VCaP (cell line): ENCODE measurements around the gene TMEM138.

Experiments
- H3K27ac ChIP-seq: fragments of 450-650 bp; 2 replicates; pipeline ENCODE4 v1.5.1; 2017
- TF ChIP-seq, protein P1 (sequence below): fragments of 450-650 bp; conservative IDR thresholded peaks from 2 replicates; pipeline ENCODE4 v1.5.1; 2017; ENCODE audit warnings: mild to moderate bottlenecking, moderate library complexity

Gene TMEM138

DNA sequence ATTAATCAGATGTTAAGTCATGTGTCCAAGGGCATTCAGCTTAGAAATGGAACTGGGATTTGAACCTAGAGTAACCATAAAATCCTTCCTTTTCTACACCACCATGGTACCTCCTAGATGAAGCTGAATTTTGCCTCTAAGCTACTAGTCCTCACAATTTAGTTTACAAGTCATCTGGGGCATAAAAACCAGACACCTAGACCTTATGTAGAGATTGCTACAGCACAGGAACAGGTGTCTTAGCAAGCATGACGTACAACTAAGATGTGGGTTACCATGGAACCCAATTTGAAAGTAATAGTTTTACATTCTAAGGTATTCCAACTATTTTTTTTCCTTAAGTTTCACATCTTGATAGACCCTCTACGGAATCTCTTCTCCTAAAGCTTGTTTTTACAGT is 39.4 kb downstream of the TMEM138 start:
- H3K27ac ChIP-seq: no peak overlapping the region
- TF ChIP-seq, protein P1, sequence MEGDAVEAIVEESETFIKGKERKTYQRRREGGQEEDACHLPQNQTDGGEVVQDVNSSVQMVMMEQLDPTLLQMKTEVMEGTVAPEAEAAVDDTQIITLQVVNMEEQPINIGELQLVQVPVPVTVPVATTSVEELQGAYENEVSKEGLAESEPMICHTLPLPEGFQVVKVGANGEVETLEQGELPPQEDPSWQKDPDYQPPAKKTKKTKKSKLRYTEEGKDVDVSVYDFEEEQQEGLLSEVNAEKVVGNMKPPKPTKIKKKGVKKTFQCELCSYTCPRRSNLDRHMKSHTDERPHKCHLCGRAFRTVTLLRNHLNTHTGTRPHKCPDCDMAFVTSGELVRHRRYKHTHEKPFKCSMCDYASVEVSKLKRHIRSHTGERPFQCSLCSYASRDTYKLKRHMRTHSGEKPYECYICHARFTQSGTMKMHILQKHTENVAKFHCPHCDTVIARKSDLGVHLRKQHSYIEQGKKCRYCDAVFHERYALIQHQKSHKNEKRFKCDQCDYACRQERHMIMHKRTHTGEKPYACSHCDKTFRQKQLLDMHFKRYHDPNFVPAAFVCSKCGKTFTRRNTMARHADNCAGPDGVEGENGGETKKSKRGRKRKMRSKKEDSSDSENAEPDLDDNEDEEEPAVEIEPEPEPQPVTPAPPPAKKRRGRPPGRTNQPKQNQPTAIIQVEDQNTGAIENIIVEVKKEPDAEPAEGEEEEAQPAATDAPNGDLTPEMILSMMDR: no peak

DNA sequence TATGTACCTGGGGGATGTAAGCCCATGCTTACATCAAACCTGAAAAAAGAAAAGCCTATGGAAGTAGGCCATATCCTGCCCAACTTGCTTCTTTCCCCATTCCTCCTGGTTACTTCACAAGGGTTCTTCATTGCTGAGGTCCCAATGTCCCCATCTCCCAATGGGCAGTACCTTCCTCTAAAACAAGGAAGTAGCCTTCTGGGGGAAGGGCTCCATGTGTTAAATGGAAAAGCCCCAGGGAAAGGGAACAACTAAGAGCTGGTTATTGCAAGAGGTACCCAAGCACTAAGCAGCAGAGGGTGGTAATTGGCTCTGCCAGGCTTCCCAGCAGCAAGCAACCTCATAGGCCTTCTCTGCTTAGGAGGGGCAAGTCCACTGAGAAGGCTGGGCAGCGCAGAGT is 41.5 kb downstream of the TMEM138 start:
- H3K27ac ChIP-seq: no peak overlapping the region
- TF ChIP-seq, protein P1: no peak

DNA sequence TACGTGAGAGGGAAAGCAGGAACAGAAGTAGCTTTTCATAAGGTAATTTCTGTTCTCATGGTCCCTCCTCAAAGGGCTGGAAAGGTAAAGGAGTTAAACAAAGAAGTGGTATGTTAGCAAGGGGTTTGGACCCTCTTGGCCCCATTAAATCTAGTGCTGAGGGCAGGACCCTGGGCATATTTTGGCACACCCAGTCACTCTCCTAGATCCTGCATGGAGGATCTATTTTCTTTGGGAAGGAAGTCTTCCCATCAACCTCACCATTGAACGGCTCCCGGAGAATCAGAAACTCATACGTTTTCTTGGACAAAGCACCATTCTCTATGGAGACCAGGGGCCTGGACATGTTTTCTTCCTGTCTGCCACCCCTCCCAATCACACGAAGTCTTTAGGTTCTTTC is 41.9 kb downstream of the TMEM138 start:
- TF ChIP-seq, protein P1: no peak
- no peak overlapping the region for H3K27ac ChIP-seq

DNA sequence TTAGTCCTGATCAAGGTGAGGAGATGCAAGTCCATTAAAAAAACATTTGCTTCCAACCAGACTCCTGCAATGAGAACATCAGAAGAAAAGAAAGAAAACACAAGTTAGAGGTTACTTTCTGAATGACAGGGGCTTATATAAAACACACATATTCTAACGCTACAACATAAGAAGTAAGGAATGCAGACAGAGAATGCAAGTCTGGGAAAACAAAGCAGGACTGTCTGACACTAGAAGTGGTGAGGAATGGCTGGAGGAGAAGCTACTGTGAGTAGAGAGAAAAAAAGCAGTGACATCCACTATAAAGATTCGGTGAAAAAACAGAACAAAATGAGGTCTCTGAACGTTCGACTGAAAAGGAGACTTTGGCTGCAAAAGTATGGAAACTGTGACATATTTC is 42.5 kb downstream of the TMEM138 start:
- TF ChIP-seq, protein P1: no peak
- no peak overlapping the region for H3K27ac ChIP-seq

DNA sequence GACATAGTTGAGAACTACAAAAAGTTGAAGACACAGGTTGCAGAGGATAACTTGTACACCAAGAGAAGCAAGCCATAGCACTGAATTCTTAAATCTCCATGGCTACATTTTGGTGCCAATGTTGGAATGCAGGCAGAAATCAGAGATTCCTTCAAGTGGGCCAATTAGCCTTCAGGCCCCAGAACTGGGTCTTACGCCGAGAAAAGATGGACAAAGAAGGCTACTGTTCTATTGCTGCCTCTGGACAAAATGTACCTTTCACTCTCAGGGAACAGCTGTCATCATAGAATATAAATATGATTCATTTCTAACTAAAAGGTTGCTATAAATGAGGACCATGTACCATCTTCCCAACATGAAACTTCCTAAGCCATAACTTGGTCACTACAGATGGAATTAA is 43.9 kb downstream of the TMEM138 start:
- TF ChIP-seq, protein P1: no peak
- no peak overlapping the region for H3K27ac ChIP-seq

DNA sequence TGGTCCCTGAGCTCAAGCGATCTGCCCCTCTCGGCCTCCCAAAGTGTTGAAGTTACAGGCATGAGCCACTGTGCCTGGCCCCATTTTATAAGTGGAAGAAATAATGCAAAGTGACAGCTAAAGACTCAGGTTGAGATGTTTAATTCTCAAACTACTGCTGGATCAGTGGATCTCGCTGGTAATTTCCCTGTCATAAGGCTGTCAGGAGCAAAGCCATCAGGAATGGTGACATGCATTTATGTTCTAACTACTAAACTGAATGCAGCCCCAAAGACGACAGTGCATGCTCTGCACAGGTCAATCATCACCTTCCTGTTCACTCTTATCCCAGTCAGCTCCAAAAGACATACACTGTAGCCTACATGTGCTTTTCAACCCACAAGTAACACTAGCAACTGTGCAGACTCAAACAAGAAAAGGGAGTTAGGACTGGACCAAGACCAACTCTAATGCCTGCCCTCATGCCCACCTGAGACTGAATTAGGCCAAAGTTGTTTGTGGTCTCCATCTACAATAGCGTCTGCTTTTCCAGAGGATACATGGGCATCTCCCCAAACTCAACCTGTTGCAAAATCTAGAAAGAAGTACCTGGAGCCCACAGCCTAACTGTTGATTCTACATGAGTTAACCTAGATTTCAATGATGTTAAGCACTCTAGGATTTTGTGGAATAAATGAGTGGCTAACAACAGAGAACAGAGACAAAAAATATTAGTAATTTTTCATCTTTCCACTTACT is 45.0 kb downstream of the TMEM138 start:
- TF ChIP-seq, protein P1: no peak
- no peak overlapping the region for H3K27ac ChIP-seq

DNA sequence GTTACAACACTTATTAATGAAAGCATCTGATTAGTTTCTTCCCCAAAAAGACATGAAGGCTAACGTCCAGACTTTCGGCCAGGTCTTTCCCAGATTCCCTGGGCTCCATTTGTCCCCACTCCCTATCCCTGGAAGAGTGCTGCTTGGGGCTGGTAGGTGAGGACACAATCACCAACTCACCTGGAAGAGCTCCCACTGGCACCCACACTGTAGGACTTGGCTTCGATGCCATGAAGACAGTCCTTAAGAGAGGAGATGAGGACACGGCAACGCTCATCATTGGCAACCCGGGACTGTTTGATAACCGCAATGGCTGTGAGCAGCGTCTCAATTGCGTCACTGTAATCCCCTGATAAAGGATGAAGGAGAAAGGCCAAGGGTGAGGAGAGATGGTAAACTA is 49.4 kb downstream of the TMEM138 start:
- TF ChIP-seq, protein P1: no peak
- H3K27ac ChIP-seq: no peak overlapping the region
